Urothelium cell line (cell line): ENCODE data around the gene LRRTM3.

ENCODE experiments used
- DNase-seq: peaks from one replicate; pipeline ENCODE4 v3.0.0; 2011; ENCODE audit warnings: low spot score, mixed read lengths
- FAIRE-seq: peaks from 2 replicates; lab custom pipeline; 2011; peaks lifted over from hg19 to GRCh38; lab: Jason Lieb, UNC

LRRTM3 gene

DNA sequence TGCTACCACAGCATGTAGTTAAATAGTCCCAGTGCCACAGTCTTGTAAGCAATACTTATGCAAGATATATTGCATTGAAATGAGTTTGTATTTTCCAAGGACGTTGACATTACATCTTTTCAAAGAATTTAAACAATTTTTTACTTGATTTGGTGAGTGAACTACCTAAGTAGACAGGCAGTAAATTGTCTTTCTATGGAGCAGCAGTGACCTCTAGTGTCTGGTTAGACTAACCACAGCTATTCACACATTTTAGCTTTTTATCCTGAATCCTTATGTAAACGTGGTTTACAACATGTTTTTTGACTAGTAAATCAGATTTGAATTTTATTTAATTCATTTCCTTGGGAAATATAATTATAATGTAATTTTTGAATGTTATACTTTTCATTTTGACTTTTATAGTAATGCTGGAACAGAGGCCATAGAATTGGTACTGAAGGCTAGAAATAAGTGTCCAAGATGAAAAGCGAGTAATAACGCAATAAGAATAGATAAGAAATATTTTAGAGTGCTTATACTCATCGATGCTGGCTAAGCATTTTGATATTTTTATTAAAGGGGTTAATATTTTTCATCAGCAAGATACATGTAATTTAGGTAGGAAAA, 5.6 kb downstream of the LRRTM3 start:
- FAIRE-seq: peak; percentile 27
- peak; percentile 35 for DNase-seq

- FAIRE-seq: no peak
- DNase-seq: peak; percentile 49
Observed at GRCh38 chr10:66931949-66932343, 6.1 kb downstream of the LRRTM3 start.

DNA sequence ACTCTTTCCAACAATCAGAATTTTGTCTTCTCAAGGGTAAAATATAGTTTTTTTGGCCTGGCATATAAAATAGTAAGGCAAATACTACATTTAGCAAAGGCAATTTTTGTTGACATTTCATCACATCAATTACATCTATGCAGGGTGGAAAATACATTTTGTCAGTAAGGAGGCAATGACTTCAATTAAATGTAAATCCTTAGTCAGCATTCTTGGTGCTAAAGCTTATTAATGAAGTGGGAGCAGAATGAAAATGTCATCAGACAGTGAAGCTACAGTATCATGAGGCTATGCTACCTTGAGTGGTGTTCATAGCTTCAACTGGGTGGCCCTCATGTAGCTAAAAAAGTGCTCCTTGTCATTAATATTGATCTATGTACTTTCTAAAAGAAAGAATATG, 8.9 kb downstream of the LRRTM3 start:
- DNase-seq (no peak), FAIRE-seq (no peak)

DNA sequence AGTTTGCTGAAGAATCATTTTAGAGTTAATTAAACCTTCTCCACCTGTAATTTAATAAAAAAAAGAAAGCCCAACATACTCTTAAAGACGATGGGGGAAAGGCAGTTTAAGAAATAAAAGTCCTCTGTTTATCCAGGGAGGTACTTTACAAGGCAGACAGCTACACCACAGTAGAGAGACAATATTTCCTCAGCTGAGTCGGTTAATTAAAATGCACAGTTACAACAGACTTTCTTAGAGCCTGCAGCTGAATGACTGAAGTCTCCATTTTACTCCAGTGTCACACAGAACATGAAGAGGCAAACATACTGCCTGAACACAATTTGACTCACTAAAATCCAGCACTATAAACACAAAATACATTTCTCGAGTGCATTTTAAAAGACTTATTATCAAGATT, 15.1 kb downstream of the LRRTM3 start:
- DNase-seq (no peak), FAIRE-seq (peak; percentile 72)

DNA sequence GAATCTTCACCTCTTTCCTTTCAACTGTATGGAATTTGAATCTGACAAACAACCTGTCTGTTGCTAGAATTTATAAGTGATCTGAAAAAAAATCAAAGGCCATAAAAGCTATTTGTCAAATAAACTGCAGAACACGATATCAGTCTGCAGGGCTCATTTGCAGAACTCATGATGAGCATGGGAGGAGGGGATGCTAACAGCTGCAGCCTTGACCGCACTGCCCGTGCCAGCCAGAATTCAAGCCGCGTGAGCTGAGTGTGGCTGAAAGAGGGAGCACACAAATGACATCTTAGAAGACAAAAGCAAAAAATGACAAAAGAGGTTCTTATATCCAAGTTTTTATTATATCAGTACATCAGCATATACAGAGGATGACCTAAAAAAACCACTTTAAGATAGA, 15.7 kb downstream of the LRRTM3 start:
- DNase-seq (no peak), FAIRE-seq (peak; percentile 46)

GRCh38 chr10:66942407-66942806, 16.6 kb downstream of the LRRTM3 start:
- no peak for DNase-seq
- no peak for FAIRE-seq

GRCh38 chr10:66943590-66943989, 17.8 kb downstream of the LRRTM3 start:
- DNase-seq (no peak), FAIRE-seq (no peak)

DNA sequence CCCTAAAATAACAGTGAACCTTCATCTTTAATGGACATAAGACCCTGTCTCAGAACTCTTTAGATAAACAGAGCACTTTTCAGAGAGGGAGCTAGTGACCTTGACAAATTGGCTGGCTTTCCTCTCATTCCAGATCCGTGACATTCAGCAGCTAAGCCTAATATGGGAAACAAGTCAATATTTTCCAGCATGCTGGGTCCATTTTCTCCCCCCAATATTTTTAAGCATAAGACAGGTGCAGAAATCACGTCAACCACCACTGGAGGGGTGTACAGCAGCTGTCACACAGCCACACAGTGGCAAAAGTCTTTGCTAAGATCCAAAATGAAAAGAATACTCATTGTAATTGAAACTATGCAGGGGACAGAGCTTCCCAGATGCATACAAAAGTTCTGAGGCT, 26.1 kb downstream of the LRRTM3 start:
- DNase-seq (no peak), FAIRE-seq (no peak)

GRCh38 chr10:66958466-66958865, 32.6 kb downstream of the LRRTM3 start:
- FAIRE-seq: no peak
- DNase-seq: no peak

- FAIRE-seq (no peak), DNase-seq (no peak)
Observed at GRCh38 chr10:66964946-66965345, 39.1 kb downstream of the LRRTM3 start.

- no peak for FAIRE-seq
- no peak for DNase-seq
Observed at GRCh38 chr10:66980246-66980815, 54.5 kb downstream of the LRRTM3 start.

DNA sequence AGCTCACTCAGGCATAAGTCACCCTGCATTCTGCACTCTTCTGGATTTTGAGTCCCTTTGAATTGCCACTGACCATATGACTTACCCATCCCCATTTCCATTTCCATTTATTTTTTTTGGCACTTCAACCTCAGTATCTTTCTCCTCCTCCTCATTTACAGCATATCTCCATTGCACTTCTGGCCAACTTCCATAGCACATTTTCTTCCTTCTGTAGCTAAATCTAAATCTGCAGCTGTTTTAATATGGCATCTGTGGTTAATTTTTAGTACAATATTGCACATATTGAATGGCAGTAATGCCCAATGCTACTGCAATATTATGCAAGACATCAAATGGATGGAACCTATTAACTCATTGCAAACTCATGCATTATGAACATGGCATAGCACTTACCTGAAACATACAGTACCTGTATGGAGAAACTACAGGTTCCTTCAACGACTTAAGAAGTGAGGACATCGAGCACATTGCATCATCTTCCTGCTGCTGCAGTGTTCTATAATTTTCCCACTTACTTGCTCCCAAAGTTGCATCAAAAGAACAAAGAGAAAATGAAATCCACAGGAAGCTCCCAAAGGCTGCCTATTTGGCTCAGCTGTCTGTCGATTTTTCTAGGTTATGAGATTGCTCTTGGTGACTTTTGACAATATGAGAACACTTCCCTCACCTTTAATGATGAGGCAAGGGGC, 55.7 kb downstream of the LRRTM3 start:
- FAIRE-seq (no peak), DNase-seq (no peak)

DNA sequence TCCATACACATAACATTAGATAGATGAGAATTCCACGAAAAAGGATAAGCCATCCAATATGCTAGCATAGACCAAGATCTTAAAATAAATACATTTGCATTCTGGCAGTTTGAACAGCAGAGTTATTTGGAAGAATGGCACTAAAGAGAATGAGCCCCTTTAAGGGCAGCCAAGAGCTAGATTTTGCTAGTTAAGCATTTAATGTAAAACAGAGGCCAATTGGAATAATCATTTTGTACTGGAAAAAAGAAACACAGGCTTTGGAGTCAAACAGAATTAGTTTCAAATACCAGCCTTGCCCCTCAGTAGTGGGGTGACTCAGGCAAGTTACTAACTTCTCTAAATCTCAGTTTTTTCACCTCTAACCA, 56.2 kb downstream of the LRRTM3 start:
- FAIRE-seq (no peak), DNase-seq (no peak)

DNA sequence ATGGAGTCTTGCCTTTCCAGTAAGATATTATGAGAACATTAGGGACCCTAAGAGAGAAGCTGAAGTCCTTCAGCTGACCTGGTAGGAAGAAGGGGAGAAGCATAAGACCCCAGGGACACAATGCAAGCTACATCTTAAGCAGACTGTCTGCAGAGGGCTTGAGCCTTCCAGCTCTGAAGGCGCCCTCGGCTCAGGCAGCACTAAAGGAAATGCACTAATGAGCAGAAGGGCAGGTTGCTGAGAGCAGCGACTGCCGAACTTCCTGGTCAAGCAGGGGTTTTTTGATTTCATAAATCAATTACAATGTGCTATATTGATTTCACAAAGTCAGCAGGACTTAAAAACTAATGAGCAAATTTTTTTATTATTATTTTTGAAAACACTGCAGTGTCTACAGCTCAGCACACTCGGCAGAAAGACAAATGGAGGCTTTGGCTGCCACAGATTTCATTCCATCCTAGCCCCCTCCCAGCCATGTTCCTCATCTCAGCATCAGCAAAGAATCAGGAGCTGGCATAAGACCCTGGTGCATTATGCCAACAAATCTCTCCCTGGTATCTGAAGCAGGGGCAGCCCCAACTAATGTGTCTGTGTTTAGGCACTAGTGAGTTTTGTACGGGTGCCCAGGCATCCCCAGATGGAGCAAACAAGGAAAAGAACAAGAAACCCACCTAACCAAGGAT, 57.1 kb downstream of the LRRTM3 start:
- DNase-seq (no peak), FAIRE-seq (no peak)

- DNase-seq: no peak
- FAIRE-seq: no peak
Observed at GRCh38 chr10:66983475-66983818, 57.6 kb downstream of the LRRTM3 start.

- FAIRE-seq (no peak), DNase-seq (no peak)
Observed at GRCh38 chr10:66990143-66990830, 64.5 kb downstream of the LRRTM3 start.

DNA sequence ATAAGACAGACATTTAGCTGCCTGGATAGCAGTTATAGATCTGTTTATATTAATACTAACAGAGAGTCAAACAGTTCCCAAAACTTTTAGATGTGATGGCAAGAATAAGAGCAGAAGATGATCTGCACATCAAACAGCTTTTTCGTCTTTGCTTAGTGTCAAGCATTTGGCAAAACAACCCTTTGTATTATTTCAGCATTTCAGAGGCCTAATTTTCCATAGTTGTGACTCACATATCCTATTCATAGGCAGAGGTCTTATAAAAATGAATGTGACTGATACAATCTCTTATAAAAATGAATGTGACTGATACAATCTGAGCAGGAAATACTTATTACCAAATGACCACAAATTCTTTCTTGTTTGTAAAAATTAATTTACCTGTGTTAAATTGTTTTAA, 71.2 kb downstream of the LRRTM3 start:
- FAIRE-seq (no peak), DNase-seq (no peak)

DNA sequence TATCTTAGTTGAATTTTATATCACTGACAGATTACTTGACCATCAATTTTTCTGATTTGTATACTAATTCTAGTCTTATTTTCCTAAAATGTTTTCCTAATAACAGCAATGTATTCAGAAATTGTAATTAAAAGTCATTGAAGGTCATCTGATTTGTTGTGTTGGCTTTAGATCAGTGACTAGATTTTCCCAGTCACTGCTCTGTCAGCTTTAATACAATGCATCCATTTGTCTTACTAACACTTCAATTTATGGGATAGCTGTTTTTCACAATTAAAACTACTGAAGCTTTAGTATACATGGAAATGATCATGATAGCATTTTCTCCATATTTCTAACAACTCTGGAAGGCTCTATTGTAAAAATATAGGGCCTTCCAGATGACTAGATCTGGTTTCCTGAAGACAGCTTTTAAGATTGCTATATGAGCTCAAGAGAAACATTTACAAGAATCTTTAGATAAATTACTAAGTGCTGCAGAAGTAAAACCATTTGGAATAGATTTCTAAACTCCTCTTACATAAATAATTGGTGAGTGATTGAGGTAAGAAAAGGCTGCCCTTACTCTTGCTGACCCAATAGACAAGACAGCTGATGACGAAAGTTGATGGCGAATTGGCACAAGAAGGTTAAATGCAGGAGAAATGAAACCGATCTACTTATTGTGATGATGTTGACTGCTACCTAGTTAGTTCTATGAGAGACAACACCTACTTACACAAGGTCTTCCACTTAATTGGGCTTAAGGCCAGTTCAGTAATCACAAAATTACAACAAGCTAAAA, 74.1 kb downstream of the LRRTM3 start:
- DNase-seq: no peak
- FAIRE-seq: no peak

- FAIRE-seq: no peak
- DNase-seq: no peak
Observed at GRCh38 chr10:67004690-67005089, 78.9 kb downstream of the LRRTM3 start.

- FAIRE-seq (no peak), DNase-seq (no peak)
Observed at GRCh38 chr10:67005981-67006380, 80.1 kb downstream of the LRRTM3 start.

DNA sequence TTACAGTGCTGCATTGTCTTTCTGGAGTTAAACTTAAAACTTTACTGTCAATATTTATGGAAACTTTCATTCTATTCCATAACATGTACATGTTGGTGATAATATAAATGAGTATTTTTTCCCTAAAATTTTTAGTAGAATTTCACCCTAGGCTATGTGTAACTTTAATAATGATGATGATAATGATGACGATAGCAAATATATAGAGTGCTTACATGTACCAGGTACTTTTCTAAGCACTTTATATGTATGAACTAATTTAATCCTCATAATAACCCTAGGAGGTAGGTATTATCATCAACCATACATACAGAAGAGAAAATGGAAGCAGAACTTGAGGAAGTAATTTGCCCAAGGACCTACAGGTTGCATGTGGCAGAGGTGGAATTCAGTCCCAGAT, 85.6 kb downstream of the LRRTM3 start:
- FAIRE-seq: no peak
- no peak for DNase-seq
